ENCODE results near the gene AMBP.

Gene AMBP

DNA sequence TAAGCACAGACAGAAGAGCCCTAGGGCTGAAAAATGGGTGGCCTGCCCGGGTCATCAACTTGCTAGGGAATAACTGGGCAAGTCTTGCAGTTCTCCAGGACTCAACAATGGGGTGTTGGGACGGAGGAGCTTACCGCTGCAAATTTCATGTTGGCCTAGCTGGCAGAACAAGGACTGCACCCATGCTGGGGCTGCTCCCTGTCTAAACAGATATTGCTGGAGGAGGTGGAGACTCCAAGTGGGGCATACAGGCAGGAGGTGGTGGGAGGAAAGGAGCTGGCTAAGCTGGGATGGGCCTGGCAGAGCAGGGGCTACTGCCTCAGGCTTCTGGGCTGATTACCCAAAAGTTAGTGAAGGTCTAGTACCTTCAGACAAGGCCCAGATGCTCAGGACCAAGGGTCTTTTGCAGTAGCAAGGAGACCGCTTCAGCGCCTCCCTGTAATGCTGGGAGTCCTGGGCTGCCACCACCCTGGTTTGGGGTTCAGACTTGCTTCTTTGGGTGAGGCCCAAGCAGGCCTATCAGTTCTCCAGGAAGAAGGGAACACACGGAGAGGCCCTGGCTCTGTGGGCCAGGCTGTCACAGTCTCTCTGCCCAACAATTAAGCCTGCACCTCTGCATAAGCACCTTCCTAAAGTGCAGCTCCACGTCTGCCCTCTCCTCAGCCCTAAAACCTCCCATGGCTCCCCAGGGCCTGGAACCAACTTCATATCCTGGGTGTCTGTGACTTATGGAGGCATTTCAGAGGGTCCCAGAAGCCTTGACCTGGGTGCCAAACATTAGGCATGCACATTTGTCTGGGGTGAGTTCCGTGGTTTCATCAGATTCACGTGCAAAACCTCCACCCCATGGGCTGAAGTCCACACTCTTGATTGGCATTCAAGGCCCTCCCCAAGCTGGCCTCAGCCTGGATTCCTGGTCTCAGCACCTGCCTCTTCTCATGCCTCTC, 45.2 kb upstream of the AMBP start:
- ChIA-PET CTCF (interaction anchor here (0.8 to 1.1 kb wide), 3 partner anchors 15 to 168 kb away, joined by 4 to 6 read pairs (median 4); no protein-coding TSS in a partner anchor), POLR2A (ENCODE audit: low non-redundant PET) (no interaction called here)
- TF ChIP-seq, protein P1, sequence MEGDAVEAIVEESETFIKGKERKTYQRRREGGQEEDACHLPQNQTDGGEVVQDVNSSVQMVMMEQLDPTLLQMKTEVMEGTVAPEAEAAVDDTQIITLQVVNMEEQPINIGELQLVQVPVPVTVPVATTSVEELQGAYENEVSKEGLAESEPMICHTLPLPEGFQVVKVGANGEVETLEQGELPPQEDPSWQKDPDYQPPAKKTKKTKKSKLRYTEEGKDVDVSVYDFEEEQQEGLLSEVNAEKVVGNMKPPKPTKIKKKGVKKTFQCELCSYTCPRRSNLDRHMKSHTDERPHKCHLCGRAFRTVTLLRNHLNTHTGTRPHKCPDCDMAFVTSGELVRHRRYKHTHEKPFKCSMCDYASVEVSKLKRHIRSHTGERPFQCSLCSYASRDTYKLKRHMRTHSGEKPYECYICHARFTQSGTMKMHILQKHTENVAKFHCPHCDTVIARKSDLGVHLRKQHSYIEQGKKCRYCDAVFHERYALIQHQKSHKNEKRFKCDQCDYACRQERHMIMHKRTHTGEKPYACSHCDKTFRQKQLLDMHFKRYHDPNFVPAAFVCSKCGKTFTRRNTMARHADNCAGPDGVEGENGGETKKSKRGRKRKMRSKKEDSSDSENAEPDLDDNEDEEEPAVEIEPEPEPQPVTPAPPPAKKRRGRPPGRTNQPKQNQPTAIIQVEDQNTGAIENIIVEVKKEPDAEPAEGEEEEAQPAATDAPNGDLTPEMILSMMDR (conservative IDR thresholded peaks at IDR 0.05; ENCODE audit: low read depth) = no peak
- H3K27ac ChIP-seq = no peak overlapping the region
- no peak for DNase-seq (ENCODE audit: low spot score)

DNA sequence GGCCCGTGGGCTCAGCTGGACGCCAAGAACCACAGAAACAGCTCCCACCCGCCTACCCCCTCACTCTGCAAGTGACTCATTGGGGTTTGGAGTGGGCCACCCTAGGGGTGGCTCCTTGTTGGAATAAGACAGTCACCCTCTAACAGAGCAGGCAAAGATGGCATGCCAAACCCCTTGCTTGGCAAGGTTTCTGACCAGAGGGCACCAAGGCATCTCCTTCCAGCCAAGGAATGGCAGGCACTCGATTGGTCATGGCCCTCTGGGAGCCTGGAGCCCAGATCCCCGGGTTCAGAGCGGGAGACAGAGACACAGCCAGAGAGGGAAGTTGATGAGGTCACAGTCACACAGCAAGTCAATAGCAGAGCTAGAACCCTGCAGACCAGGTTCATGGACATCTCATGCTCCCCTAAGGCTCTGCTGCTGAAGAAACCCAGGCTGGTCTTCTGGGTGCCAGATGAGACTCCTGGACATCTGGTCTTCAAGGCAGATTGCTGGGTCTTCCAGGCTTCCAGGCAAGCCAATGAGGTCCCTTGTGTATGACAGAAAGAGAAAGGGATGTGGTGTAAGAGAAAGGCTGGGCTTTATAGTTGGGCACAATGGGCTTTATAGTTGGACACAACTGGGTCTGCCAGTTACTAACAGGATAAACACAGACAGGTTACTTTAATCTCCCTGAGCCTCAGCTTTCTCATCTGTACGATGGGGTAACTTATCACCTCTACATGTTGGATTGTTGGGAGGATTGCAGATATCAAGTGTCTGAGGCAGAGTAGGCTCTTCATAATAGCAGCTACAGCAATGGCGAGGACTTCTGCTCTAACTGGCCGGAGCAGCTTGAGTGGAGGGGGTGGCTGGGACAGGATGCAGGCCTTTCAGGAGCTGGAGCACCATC, 44.3 kb upstream of the AMBP start:
- CTCF ChIA-PET = interaction anchor here (0.8 to 1.1 kb wide), 3 partner anchors 14 to 166 kb away, joined by 4 to 6 read pairs (median 4); no protein-coding TSS in a partner anchor
- DNase-seq (ENCODE audit: low spot score) = no peak
- POLR2A ChIA-PET (ENCODE audit: low non-redundant PET) = no interaction called here
- no peak overlapping the region for H3K27ac ChIP-seq
- TF ChIP-seq, protein P1 (conservative IDR thresholded peaks at IDR 0.05; ENCODE audit: low read depth) = no peak

DNA sequence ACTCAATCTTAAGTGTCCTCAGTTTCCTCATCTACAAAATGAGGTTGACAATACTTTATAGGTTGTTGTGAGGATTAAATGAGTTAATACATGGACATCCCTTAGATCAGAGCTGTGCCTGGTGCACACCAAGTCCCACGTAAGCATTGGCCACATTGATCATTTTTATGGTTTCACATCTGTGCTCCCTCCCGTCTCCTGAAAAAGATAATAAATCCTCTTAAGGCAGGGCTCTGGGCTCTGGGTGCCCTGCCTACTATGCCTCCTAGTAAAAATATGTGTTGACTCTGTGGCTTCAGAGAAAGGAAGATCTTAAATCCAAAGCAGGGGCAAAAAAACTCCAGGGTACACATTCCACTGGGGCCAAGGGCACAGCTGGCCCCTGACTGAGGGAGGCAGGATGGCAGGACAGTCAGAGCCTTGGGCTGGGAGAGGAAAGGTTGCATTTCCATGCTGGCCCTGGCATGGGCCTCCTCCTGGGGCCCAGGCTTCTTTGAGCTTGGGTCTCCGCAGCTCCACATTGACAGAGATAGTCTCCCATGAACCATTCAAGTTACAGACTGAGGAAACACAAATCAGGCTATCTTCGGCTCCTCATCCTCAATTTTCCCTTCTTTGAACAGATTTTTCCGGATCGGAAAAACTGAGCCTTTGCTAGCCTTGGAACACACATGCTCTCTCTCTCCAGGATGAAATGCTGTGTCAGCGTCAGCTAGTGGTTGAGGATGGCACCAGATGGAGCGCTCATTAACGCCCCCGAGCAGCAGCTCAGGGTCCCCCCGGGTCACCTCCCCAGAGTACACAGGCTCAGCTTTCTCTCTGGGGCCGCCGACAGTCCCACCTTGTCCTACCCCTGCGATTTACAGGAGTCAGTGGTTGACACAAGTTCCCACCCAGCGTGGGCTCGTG, 43.4 kb upstream of the AMBP start:
- DNase-seq (ENCODE audit: low spot score) = no peak
- ChIA-PET POLR2A (ENCODE audit: low non-redundant PET) (no interaction called here), CTCF (interaction anchor here (0.5 to 1.0 kb wide), 3 partner anchors 10 to 193 kb away, joined by 3 to 4 read pairs (median 3); no protein-coding TSS in a partner anchor)
- H3K27ac ChIP-seq = no peak overlapping the region
- TF ChIP-seq, protein P1 (conservative IDR thresholded peaks at IDR 0.05; ENCODE audit: low read depth) = no peak

DNA sequence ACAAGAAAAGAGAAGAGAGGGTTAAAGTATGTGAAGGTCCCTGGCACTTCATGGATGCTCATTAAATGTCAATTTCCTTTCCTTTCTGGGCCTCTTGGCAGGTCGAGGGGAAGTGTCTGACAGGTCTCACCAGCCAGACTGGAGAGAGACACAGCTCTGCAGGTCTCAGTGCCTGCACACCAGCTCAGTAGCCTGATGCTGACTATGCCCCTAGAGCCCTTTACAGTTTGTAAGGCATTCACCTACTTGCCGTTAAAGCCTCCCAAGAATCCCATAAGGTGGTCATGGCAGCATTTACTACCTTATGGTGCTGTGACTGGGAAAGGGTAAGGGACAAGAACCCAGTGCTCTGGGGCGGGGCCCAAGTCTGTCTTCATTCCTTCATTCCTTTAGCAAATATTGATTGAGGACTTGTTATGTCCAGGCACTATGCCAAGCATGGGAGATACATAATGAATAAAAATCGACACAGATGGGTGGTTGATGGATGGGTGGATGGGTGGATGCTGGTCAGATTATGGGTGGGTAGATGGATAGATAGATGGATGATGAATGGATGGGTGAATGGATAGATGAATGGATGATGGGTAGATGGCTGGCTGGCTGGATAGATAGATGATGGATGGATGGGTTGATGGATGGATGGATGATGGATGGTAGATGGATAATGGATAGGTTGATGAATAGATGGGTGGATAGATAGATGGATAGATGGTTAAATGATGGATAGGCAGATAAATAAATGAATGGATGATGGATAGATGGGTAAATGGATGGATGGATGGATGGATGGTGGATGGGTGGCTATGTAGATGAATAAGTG, 42.3 kb upstream of the AMBP start:
- TF ChIP-seq, protein P1 (conservative IDR thresholded peaks at IDR 0.05; ENCODE audit: low read depth) = no peak
- no peak for DNase-seq (ENCODE audit: low spot score)
- CTCF ChIA-PET = interaction anchor here (0.6 to 3.4 kb wide), 2 partner anchors 150 to 171 kb away, joined by 4 to 12 read pairs; no protein-coding TSS in a partner anchor
- no peak overlapping the region for H3K27ac ChIP-seq
- POLR2A ChIA-PET (ENCODE audit: low non-redundant PET) = no interaction called here

DNA sequence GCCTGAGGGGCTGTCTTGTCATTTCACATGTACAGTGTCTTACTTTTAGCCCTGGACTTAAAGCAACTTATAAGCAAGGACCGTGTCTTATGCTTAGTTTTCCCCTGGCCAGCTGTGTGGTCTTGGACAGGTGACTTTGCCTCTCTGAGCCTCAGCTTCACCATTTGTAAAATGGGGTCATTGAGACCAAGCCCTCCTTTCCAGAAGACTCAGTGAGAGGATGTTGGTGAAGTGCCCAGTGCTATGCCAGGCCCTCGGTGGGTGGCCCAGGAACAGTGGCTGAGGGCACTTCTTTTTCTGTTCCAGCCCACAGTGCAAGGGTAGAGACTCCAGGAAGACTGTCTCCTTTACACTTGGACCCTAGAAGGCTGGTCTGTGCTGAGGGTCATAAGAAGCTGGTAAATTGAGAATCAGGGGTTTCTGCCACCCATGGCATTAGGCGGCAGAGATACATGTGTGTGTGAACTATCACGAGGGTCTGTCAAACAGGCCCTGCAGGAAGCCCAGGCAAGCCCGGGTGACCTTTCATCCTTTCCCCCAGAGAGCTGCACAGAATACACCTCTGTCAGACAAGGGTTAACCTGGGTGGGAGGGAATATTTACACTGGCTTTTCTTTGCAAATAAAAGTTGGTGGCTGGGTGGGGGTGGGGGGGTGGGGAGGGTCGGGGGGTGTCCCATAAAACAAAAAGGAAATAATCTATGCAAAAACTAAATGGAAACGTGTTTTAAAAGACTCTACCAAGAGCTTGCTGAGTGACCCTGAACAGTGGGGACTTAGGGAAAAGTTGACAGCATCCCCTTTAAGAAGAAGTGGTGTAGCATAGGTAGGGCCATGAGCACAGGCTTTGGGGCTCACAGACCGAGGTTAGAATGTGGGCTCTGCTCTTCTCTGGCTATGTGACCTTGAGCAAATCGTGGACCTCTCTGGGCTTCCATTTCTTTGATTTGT, 41.4 kb upstream of the AMBP start:
- no peak overlapping the region for H3K27ac ChIP-seq
- no peak for DNase-seq (ENCODE audit: low spot score)
- TF ChIP-seq, protein P1 (conservative IDR thresholded peaks at IDR 0.05; ENCODE audit: low read depth) = no peak
- CTCF ChIA-PET = interaction anchor here (0.6 to 3.4 kb wide), 2 partner anchors 151 to 171 kb away, joined by 4 to 12 read pairs; no protein-coding TSS in a partner anchor
- POLR2A ChIA-PET (ENCODE audit: low non-redundant PET) = no interaction called here
